ENCODE measurements around the gene AFF4.
"Not testable (repeated sequence)": the region's sequence is repeated elsewhere in the genome, so short reads cannot be mapped to it uniquely, and the experiment has no call there.

Gene AFF4

GRCh38 chr5:132854992-132855391 is 108.4 kb downstream of the AFF4 start:
- not testable (repeated sequence) for DNase-seq (ENCODE audit: low spot score)

DNA sequence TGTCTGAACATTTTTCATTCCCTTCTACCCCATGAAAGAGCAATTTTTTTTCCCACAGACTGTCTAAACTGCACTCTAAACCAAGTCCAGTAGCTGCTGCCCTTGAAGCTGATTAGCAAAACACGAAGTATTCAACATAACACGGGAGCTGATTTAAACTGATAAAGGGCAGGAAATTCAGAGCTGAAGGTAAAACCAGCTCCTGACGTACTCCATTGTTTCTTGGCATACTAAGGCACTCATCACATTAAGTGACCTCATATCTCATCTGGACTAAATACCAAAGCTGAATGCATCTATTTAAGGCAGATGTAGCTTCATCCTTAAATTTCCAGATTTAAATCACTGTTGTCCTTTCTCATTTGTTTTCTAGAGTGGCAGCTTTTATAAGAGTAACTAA is 109.1 kb downstream of the AFF4 start:
- no peak for DNase-seq (ENCODE audit: low spot score)

GRCh38 chr5:132853790-132854189 is 109.6 kb downstream of the AFF4 start:
- DNase-seq (ENCODE audit: low spot score), result no peak

GRCh38 chr5:132853323-132853722 is 110.1 kb downstream of the AFF4 start:
- DNase-seq (ENCODE audit: low spot score), result no peak

DNA sequence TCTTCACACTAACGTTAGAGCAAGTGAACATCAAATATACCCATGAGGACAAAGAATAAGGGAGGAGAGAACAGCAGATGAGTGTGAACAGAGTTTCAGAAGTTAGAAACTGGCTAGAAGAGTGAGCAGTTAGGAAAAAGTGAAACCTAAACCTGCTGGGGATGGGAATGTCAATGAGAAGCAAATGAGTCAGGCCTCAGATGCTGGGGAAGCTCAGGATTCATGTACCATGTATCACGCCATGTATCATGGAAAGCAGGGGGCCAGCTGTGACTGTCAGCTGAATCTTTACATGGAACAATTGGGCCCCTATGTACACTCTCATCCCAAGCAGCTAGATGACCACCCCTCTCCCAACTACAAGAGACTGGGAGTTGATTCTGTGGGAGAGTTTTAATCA is 113.4 kb downstream of the AFF4 start:
- DNase-seq (ENCODE audit: low spot score), result no peak

GRCh38 chr5:132849347-132849746 is 114.1 kb downstream of the AFF4 start:
- no peak for DNase-seq (ENCODE audit: low spot score)

GRCh38 chr5:132848270-132848669 is 115.2 kb downstream of the AFF4 start:
- no peak for DNase-seq (ENCODE audit: low spot score)

DNA sequence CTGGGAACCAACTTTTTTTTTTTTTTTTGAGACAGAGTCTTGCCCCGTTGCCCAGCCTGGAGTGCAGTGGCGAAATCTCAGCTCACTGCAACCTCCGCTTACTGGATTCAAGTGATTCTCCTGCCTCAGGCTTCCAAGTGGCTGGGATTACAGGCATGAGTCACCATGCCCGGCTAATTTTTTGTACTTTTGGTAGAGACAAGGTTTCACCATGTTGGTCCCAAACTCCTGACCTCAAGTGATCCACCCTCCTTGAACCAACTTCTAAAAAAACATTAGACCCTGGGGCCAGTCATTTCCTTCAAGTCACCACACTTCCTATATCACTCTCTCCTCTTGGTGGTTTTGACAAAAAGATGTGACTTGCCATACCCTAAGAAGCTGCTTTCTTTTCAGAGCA is 122.1 kb downstream of the AFF4 start:
- no peak for DNase-seq (ENCODE audit: low spot score)

DNA sequence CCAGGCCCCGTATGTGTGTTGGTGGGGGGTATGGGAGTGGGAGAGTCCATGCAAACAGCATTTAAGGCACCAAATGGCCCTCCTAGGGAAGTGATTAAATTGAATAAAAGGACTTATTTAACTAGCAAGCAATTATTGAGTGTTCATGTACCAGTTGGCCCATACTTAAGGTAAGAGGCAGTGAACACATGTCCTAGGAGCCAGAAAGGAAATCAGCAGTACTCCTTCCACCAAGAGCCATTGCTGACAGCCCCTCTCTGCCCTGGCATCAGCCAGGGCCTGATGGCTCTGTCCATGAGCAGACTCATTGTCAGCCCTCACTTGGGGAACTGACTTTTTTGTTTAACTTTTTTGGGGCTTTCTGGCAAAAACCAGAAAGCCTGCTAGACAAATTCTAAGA is 122.5 kb downstream of the AFF4 start:
- DNase-seq (ENCODE audit: low spot score), result no peak

- no peak for DNase-seq (ENCODE audit: low spot score)
Measured at GRCh38 chr5:132840313-132840712, 123.1 kb downstream of the AFF4 start.

DNA sequence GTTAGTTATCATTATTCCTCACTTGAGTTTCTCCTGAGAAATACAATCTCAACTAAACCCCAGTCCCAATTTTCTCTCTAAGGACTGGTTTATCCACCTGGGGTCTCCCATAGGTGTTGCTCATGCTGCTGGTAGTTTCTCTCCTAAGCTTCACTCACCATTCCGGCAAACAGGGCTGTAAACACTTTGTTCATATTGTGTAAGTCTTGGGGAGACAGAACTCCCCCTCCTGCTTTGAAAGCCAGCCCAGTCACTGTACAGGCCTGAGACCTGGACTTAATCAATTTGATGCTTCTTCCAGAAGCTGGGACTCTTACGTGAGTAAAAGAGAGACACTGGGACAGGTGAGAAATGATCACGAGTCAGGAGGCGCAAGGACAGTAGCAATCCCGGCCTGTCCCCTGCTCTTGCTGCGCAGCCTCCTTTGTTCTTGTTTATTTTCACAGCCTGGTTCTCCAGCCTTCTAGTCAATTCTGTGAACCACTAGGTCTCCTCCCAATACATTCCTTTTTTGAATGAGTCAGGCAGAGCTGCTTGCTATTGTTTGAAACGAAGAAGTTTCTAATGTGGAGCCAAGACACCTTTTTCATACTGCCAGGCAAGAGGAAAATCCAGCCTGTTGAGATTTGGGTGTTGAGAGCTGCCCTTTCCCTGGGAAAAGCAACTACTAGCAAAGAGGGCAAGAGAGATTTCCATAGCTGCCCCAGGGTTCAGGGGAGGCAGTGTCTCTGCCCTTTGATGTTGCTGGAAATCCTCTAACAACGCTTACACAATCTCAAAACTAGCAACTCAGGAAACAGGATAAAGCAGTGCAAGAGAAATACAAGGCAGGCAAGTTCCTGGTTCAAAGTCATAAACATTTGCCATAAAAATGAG is 123.8 kb downstream of the AFF4 start:
- no peak for DNase-seq (ENCODE audit: low spot score)

DNA sequence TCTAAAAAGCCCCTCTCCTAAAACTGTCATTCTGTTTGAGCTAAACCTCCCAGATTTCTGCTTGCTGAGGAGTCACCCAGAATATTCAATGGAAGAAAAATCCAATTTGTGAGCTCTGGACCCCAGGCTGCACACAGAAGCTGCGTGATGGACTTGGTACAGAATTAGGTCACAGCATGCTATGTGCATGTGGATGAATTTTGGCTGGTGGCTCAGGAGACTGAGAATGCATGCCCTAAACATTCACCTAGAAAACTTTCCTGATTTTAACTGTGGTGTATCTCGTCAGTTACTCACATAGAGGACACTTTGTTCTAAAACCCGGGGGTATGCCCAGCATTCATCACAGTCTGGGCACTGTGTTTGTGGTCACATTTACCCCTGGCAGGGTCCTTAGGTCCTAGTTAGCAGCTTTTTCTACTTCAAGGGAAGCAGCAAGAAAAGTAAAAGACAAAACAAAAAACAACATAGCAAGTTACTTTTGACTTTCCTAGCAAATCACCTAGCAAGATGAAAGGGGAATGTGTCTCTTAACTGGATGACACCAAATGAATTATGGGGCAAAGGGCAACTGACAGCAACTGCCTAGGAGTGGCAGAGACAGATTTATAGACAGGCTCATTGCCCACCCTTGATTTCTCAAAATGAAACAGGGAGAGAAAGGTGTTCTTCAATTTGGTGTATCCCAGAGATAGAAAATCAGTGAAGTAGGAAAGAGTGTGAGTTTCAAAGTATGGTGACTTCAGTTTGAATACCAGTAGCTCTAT is 124.7 kb downstream of the AFF4 start:
- DNase-seq (ENCODE audit: low spot score), result no peak

GRCh38 chr5:132837868-132838267 is 125.6 kb downstream of the AFF4 start:
- no peak for DNase-seq (ENCODE audit: low spot score)

DNA sequence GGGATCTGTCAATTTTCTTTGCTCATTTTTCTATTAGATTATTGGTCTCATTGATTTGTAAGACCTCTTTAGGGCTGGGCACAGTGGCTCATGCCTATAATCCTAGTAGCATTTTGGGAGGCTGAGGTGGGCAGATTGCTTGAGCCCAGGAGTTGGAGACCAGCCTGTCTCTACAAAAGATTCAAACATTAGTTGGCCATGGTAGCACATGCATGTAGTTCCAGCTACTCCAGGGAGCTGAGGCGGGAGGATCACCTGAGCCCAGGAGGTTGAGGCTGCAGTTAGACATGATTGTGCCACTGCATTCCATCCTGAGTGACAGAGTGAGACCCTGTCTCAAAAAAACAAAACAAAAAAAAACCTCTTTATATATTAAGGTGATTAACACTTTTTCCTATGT is 126.6 kb downstream of the AFF4 start:
- DNase-seq (ENCODE audit: low spot score), result no peak

- no peak for DNase-seq (ENCODE audit: low spot score)
Measured at GRCh38 chr5:132834057-132834456, 129.4 kb downstream of the AFF4 start.

DNA sequence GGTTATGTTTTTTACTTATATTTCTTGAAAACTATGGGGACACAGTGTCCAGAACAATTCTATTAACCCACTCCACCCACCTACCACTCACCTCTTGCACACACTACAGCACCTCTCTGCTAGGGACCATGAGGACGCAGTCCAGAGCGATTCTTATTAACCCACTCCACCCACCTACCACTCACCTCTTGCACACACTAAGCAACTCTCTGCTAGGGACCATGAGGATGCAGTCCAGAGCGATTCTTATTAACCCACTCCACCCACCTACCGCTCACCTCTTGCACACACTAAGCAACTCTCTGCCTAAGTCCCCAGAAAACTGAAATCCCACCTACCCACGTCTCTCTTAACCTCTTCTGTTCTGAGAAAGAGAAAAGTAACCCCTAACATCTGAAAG is 130.8 kb downstream of the AFF4 start:
- no peak for DNase-seq (ENCODE audit: low spot score)

DNA sequence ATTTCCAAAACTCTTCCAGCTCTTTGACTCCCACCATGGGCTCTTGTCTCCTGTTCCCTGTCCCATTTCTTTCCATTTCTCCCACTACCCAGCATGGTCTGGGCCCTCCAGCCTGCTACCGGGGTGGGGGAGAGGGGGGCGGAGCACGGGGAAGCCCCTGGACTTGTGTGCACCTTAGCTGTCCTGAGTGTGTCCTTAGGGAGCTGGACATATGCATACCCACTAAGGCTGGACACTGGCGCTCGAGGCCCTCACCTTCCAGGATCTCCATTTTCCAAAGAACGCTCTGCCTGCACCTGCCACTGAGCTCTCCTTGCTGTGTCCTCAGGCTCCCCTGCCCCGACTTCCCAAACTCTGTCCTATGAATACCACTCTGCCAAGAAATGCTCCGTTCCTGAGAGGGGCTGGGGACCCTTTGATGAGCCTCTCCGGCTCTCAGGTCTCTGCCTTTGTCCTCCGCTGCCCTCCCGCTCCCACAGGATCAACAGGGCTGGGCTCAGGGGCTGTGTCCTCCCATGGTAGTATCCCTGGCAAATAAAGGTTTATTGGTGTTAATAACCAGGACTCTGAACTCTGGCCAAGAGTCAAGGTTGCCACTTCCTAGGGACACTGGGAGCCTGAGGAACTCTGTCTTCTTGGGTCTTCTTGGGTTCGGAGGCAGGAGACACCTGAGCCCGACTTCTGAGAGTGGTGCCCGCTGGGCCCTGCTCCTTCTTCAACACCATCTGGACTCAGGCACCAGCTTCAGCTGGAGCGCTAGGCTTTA is 132.2 kb downstream of the AFF4 start:
- DNase-seq (ENCODE audit: low spot score), result no peak

- no peak for DNase-seq (ENCODE audit: low spot score)
Measured at GRCh38 chr5:132830436-132831094, 132.9 kb downstream of the AFF4 start, which contains the start of gene SHROOM1. SHROOM1 (minus strand) TSS chr5:132830647; CDS start chr5:132826140, 4,507 bp downstream.

DNA sequence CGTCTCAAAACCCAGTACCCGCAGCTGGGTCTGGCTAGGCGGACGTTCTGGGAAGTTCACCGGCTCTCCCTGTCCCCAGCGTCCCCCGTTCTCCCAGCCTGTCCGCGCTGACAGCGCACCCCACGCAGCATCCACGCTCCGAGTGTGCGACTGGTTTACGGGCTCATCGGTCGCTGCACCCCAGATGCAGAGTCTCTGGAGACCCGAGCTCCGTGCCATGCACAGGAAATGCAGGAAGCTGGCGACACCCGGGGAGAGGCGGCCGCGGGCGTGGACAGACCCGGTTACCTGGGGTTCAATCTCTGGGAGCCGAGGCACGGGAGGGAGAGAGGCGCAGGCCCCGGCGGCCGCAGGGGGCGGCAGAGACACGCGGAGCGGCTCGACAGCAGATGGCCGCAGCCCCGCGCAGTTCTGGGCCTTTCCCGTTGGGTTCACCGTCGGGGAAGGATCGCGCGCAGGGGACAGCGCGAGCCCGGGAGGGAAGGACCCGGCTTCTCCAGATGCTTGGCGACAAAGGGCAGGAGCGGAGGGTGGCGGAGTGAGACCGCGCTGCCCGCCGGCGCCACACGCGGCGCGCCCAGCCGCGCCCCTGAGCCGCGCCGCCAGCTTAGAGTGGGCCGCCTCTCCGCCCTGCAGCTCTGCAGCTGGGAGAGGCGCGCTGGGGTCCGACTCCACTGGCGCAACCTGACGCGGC is 133.5 kb downstream of the AFF4 start:
- peak; percentile 82 for DNase-seq (ENCODE audit: low spot score)

GRCh38 chr5:132828846-132829494 is 134.5 kb downstream of the AFF4 start:
- DNase-seq (ENCODE audit: low spot score), result no peak
